ENCODE measurements around the gene SLCO2A1.

DNA sequence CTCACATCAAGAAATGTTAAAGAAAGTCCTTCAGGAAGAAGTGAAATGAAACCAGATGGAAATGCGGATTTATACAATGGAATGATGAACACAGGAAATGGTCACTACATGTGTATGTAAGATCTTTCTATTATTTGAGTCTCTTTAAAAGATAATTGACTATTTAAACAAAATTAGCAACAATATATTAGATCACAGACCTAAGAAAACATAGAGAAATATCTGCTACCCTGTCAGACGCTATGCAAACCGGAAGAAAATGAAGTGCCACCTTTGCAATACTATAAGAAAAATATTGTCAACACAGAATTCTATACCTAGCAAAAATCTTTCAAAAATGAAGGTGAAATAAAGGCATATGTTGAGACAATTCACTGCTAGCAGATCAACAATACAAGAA lies 151.2 kb downstream of the SLCO2A1 start:
- TF ChIP-seq CTBP1 (IDR thresholded peaks at IDR 0.05; ENCODE audit: borderline replicate concordance): no peak
- TF ChIP-seq TARDBP (IDR thresholded peaks at IDR 0.05): no peak
- no peak for TF ChIP-seq FOXA1 (IDR thresholded peaks at IDR 0.05)
- no peak for TF ChIP-seq ELF4 (IDR thresholded peaks at IDR 0.05)

Data from HEK293T (cell line).